HepG2 (cell line): ENCODE results near the gene NFS1. TPM values are rescaled to one million over a fixed set of nuclear protein-coding genes. Genes with fewer than 3 reads are reported as not detected.

Experiments
- ARID2 ChIP-seq: sonication (generic); formaldehyde crosslinking; IDR thresholded peaks from 2 replicates; pipeline ENCODE4 v1.8.1; 2022; ENCODE audit warnings: mild to moderate bottlenecking, missing genetic modification reagents, borderline replicate concordance
- GABPA ChIP-seq, 2 experiments: IDR thresholded peaks; 2 replicates each; pipeline ENCODE4 v1.6.1; 2011 to 2016; ENCODE audit warnings: low read depth in 2 of 2, low read length in 1 of 2, missing biosample characterization in 1 of 2, missing genetic modification characterization in 1 of 2
- IKZF1 ChIP-seq: fragments of 450-650 bp; IDR thresholded peaks from 2 replicates; pipeline ENCODE4 v1.7.1; 2016
- KAT2B ChIP-seq: fragments of 150-350 bp; IDR thresholded peaks from 2 replicates; pipeline ENCODE4 v1.6.1; 2014; ENCODE audit warnings: low read depth, low read length, borderline replicate concordance
- NCOA1 ChIP-seq: sonication (generic); formaldehyde crosslinking; IDR thresholded peaks from 2 replicates; pipeline ENCODE4 v1.9.0; 2021; ENCODE audit warnings: missing genetic modification reagents
- NFYB ChIP-seq: sonication (generic); formaldehyde crosslinking; IDR thresholded peaks from 2 replicates; pipeline ENCODE4 v1.4.0; 2020; ENCODE audit warnings: missing genetic modification reagents
- PAX8 ChIP-seq: sonication (generic); formaldehyde crosslinking; IDR thresholded peaks from 2 replicates; pipeline ENCODE4 v1.8.0; 2022; ENCODE audit warnings: mild to moderate bottlenecking, missing genetic modification reagents, borderline replicate concordance
- POLR2A ChIP-seq, 2 experiments: IDR thresholded peaks; 2 replicates each; pipeline ENCODE4 v1.6.1; 2011; ENCODE audit warnings: low read depth in 2 of 2, low read length in 2 of 2, mild to moderate bottlenecking in 1 of 2, moderate library complexity in 1 of 2; ENCODE audit not compliant: insufficient read depth in 1 of 2
- POLR2G ChIP-seq: fragments of 200-400 bp; formaldehyde crosslinking; IDR thresholded peaks from 2 replicates; pipeline ENCODE4 v1.6.1; 2018; ENCODE audit warnings: mild to moderate bottlenecking, low read depth, low read length, moderate library complexity
- RARG ChIP-seq: sonication (generic); formaldehyde crosslinking; IDR thresholded peaks from 2 replicates; pipeline ENCODE4 v1.4.0; 2020; ENCODE audit warnings: low read depth, mild to moderate bottlenecking, missing genetic modification reagents
- RBM22 ChIP-seq: fragments of 200-400 bp; formaldehyde crosslinking; optimal IDR thresholded peaks from 2 replicates; pipeline ENCODE3; 2017; ENCODE audit warnings: mild to moderate bottlenecking, low read length, moderate library complexity
- SMARCE1 ChIP-seq: fragments of 450-650 bp; IDR thresholded peaks from 2 replicates; pipeline ENCODE4 v1.6.1; 2017; ENCODE audit warnings: borderline replicate concordance
- ZBTB20 ChIP-seq: sonication (generic); formaldehyde crosslinking; IDR thresholded peaks from 2 replicates; pipeline ENCODE4 v1.8.1; 2023; ENCODE audit warnings: missing genetic modification reagents, low read depth, mild to moderate bottlenecking, borderline replicate concordance
- ZNF839 ChIP-seq: sonication (generic); formaldehyde crosslinking; IDR thresholded peaks from 2 replicates; pipeline ENCODE4 v1.4.0; 2020; ENCODE audit warnings: missing genetic modification reagents, mild to moderate bottlenecking, borderline replicate concordance
- ZNF891 ChIP-seq: sonication (generic); formaldehyde crosslinking; IDR thresholded peaks from 2 replicates; pipeline ENCODE4 v1.5.0; 2020; ENCODE audit warnings: mild to moderate bottlenecking, missing genetic modification reagents
- polyA plus RNA-seq, 8 experiments: library from polyadenylated mRNA; depleted of rRNA in 3 of 8; stranded (reverse) in 7 of 8; unstranded in 1 of 8; fragments of >200 nt; fragmentation: Illumina TruSeq in 4 of 8; extraction: Trizol in 4 of 8; gene quantifications; 2 replicates each; pipeline versions ENCODE4 v1.2.1 to v1.2.3, GENCODE V29; 2011 to 2016; ENCODE audit warnings: low read depth in 4 of 8, missing spikeins in 1 of 8, mixed read lengths in 1 of 8; ENCODE audit not compliant: insufficient read depth in 1 of 8
- total RNA-seq, 5 experiments: library from RNA; depleted of rRNA; stranded (reverse); fragments of >200 nt; fragmentation: Illumina TruSeq; extraction: Trizol; gene quantifications; 2 replicates each; pipeline ENCODE4 v1.2.3, GENCODE V29; 2016; ENCODE audit warnings: low read depth in 1 of 5
- TF ChIP-seq, protein P1 (sequence below): conservative IDR thresholded peaks from 2 replicates; pipeline ENCODE4 v1.6.1; 2018; ENCODE audit warnings: missing genetic modification reagents
- TF ChIP-seq, protein P2 (sequence below), 2 experiments: fragments of 450-650 bp in 1 of 2; sonication (generic) in 1 of 2; formaldehyde crosslinking in 1 of 2; IDR thresholded peaks; 2 replicates each; pipeline versions ENCODE4 v1.6.1 to v1.8.0; 2016 to 2022; ENCODE audit warnings: antibody characterized with exemption in 1 of 2, mild to moderate bottlenecking in 1 of 2, missing genetic modification reagents in 1 of 2
- TF ChIP-seq, protein P3 (sequence below): sonication (generic); formaldehyde crosslinking; IDR thresholded peaks from 2 replicates; pipeline ENCODE4 v1.5.0; 2020; ENCODE audit warnings: mild to moderate bottlenecking, missing genetic modification reagents

NFS1 gene
- total and polyA plus RNA-seq, 2 of the 13 experiments (the other 11 are each of a cell fraction or from before 2014, with no cell fraction given) = 65.9 to 88.1 TPM

DNA sequence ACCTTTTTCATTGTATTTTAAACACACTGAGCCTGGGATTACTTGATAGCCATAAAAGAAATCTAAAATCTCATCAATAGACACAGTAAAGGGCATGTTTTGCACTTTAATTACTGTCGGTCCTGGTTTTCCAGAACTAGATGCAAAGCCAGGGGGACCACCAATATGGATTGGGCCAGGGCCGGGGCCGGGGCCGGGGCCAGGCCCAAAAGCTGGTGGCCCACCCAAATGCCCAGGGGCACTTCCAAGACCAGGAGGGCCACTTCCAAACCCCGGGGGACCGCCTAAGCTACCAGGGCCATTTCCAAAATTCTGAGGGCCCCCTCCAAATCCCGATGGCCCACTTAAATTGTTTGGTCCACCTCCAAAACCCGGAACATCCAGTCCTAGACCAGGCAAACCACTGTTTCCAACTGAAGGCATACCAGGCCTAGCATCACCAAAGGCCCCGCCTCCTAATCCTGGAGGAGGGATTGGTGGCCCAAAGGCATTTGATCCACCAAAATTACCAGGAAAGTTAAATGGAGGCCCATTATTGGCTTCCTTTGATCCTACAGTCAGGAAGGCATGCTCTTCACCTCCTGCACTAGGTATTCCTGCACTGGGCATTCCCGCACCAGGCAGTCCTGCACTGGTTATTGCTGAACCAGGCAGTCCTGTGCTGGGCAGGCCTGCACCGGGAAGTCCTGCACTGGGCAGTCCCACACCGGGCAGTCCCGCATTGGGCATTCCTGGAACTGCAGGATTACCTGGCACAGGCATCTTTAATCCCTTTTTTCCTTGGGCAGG lies 46.3 kb downstream of the NFS1 start (continued):
- TF ChIP-seq, protein P1, sequence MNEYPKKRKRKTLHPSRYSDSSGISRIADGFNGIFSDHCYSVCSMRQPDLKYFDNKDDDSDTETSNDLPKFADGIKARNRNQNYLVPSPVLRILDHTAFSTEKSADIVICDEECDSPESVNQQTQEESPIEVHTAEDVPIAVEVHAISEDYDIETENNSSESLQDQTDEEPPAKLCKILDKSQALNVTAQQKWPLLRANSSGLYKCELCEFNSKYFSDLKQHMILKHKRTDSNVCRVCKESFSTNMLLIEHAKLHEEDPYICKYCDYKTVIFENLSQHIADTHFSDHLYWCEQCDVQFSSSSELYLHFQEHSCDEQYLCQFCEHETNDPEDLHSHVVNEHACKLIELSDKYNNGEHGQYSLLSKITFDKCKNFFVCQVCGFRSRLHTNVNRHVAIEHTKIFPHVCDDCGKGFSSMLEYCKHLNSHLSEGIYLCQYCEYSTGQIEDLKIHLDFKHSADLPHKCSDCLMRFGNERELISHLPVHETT (CRISPR knock-in tag) = no peak
- no peak for TF ChIP-seq ZNF891 (CRISPR knock-in tag)
- no peak for TF ChIP-seq SMARCE1
- TF ChIP-seq PAX8 (CRISPR knock-in tag) = no peak
- TF ChIP-seq ZBTB20 (CRISPR knock-in tag) = no peak
- TF ChIP-seq, protein P2, sequence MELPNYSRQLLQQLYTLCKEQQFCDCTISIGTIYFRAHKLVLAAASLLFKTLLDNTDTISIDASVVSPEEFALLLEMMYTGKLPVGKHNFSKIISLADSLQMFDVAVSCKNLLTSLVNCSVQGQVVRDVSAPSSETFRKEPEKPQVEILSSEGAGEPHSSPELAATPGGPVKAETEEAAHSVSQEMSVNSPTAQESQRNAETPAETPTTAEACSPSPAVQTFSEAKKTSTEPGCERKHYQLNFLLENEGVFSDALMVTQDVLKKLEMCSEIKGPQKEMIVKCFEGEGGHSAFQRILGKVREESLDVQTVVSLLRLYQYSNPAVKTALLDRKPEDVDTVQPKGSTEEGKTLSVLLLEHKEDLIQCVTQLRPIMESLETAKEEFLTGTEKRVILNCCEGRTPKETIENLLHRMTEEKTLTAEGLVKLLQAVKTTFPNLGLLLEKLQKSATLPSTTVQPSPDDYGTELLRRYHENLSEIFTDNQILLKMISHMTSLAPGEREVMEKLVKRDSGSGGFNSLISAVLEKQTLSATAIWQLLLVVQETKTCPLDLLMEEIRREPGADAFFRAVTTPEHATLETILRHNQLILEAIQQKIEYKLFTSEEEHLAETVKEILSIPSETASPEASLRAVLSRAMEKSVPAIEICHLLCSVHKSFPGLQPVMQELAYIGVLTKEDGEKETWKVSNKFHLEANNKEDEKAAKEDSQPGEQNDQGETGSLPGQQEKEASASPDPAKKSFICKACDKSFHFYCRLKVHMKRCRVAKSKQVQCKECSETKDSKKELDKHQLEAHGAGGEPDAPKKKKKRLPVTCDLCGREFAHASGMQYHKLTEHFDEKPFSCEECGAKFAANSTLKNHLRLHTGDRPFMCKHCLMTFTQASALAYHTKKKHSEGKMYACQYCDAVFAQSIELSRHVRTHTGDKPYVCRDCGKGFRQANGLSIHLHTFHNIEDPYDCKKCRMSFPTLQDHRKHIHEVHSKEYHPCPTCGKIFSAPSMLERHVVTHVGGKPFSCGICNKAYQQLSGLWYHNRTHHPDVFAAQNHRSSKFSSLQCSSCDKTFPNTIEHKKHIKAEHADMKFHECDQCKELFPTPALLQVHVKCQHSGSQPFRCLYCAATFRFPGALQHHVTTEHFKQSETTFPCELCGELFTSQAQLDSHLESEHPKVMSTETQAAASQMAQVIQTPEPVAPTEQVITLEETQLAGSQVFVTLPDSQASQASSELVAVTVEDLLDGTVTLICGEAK (IDR thresholded peaks at IDR 0.05) = no peak
- TF ChIP-seq, protein P2 (CRISPR knock-in tag; IDR thresholded peaks at IDR 0.05) = 0 out of 2 replicates have a peak, but pooled peaks have one; percentile 24
- TF ChIP-seq ZNF839 = no peak
- peak; percentile 97 for TF ChIP-seq RBM22
- TF ChIP-seq NFYB (CRISPR knock-in tag) = no peak
- no peak for TF ChIP-seq ARID2 (CRISPR knock-in tag)
- no peak for TF ChIP-seq RARG (CRISPR knock-in tag)
- TF ChIP-seq POLR2A (IDR thresholded peaks at IDR 0.05; ENCODE audit: insufficient read depth in 1 of 2, low read depth in 2 of 2, low read length in 2 of 2) = peak; percentile 16 to 29; a peak in 2 of 4 replicates
- TF ChIP-seq GABPA (IDR thresholded peaks at IDR 0.05; ENCODE audit: low read depth, low read length) = no peak
- TF ChIP-seq GABPA (CRISPR knock-in tag; IDR thresholded peaks at IDR 0.05; ENCODE audit: low read depth) = no peak
- peak; percentile 40 for TF ChIP-seq POLR2G
- TF ChIP-seq IKZF1 = no peak
- TF ChIP-seq KAT2B = no peak
- no peak for TF ChIP-seq NCOA1 (CRISPR knock-in tag)
- TF ChIP-seq, protein P3, sequence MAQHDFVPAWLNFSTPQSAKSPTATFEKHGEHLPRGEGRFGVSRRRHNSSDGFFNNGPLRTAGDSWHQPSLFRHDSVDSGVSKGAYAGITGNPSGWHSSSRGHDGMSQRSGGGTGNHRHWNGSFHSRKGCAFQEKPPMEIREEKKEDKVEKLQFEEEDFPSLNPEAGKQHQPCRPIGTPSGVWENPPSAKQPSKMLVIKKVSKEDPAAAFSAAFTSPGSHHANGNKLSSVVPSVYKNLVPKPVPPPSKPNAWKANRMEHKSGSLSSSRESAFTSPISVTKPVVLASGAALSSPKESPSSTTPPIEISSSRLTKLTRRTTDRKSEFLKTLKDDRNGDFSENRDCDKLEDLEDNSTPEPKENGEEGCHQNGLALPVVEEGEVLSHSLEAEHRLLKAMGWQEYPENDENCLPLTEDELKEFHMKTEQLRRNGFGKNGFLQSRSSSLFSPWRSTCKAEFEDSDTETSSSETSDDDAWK (CRISPR knock-in tag) = no peak
